SIG-M5 (cell line): ENCODE measurements around the gene CHST4.
"Not testable (repeated sequence)": the region's sequence is repeated elsewhere in the genome, so short reads cannot be mapped to it uniquely, and the experiment has no call there.

ENCODE experiments used
- DNase-seq: peaks from one replicate; lab custom pipeline; 2025; lab: John Stamatoyannopoulos, UW

The CHST4 gene

DNA sequence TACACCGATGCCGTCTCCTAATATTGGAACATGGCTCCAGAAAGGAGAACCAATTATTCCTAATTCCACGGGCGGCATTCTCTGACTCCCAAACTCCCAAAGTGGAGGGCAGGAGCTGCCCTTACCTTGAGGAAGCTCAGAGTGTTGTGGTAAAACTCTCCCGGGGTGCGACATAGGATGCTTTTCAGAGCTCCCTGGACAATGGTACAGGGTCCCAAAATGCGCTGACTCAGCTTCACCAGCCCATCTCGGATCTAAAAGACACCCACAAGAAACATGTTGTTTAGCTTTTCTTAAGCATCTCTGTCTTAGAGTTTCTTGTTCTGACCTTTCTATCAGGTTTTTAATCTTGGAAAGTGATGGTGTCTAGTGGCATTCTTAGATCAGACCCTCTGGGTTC lies 43.9 kb downstream of the CHST4 start:
- no peak for DNase-seq

DNA sequence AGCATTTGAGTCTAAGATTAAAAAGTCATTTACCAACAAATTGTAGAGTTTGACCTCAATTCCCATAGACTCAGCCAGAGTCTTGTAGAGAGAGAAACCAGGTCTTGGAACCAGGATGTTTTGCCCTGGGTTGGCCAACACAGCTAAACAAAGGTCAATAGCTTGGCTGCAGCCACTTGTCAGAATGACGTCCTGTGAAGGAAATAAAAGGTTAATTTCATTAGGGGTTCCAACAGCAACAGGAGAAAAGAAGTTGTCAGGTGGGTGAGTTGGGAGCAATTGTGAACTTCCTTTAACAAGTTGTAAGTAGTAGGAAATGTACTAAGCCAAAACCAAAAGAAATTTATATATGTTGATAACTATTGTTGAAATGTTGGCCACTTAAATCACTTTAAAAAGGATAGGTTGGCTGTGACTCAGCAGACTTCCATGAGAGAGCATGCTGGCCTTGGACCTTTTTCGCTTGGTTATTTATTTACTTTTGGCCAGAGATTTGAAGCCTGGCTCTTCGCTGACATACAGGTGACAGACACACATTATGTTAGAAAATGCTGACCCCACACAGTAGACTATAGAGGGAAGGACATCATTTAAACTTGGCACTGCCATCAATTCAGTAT lies 46.4 kb downstream of the CHST4 start:
- no peak for DNase-seq

DNA sequence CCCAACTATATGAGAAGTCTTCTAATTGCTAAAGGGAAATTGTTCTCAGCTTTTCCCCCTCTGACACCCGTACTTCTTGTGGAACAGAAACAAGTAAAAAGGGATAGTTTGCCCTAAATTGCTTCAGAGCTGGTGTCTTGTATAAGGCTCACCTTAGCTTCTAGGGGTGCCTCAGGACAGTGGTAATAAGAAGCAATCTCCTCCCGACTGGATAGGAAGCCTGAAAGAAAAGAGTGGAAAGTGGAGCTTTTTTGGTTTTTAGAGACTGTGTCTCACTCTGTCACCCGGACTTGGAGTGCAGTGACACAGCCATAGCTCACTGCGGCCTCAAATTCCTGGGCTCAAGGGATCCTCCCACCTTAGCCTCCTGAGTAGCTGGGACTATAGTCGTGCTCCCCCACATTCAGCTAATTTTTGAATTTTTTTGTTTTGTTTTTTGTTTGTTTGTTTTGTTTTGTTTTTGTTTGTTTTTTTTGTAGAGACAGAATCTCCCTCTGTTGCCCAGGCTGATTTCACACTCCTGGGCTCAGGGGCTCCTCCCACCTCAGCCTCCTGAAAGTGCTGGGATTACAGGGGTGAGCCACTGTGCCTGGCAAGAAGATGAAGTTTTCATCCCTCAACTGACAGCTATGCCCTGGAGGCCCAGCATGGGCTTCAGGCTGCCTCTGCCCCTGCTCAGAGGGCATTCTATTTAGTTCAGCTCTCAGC lies 47.3 kb downstream of the CHST4 start:
- no peak for DNase-seq

- no peak for DNase-seq
Observed at GRCh38 chr16:71574702-71575101, 48.5 kb downstream of the CHST4 start.

GRCh38 chr16:71576971-71577370 lies 50.7 kb downstream of the CHST4 start, which contains the start of gene TAT:
Gene TAT (minus strand): TSS chr16:71577092. CDS start chr16:71576415, 677 bp downstream.
- no peak for DNase-seq

DNA sequence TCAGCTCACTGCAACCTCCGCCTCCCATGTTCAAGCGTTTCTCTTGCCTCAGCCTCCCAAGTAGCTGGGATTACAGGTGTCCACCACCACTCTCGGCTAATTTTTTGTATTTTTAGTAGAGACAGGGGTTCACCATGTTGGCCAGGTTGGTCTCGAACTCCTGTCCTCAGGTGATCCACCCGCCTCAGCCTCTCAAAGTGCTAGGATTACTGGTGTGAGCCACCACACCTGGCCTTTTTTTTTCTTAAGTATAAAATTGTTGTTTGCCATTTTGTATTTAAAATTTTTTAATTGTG lies 56.3 kb downstream of the CHST4 start:
- not testable (repeated sequence) for DNase-seq

GRCh38 chr16:71584543-71585317 lies 58.5 kb downstream of the CHST4 start:
- no peak for DNase-seq

DNA sequence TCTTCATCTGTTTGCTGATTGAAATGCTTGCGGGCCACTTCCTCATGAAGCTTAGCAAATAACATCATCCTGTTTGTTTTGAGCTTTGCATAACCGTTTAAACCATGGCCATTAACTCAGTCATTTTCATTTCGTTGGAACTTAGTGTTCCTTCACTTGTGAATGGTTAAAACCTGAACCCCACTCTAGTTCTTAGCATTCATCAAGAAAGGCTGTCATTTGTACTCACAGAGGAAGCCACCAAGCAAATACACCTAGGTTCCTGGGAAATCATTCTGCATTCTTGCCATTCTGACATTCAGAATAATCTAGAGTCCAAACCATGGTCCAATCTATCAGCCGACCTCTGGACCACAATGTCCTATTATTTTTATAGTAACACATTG lies 59.1 kb downstream of the CHST4 start:
- DNase-seq: no peak
